Right renal pelvis (tissue), 4 donors: ENCODE results near the gene SEMA3D. TPM values are rescaled to one million over a fixed set of nuclear protein-coding genes. Genes with fewer than 3 reads are reported as not detected.
"Not testable (repeated sequence)": the region's sequence is repeated elsewhere in the genome, so short reads cannot be mapped to it uniquely, and the experiment has no call there.

Source experiments
- DNase-seq, 4 donors: peaks; one replicate each; pipeline ENCODE4 v3.0.0-alpha.2; 2013; ENCODE audit warnings: low read depth in 4 of 4, low spot score in 3 of 4, missing footprints in 1 of 4
- polyA plus RNA-seq, 4 donors: library from polyadenylated mRNA; unstranded; fragments of 120-200 nt; gene quantifications; one replicate each; pipeline ENCODE4 v1.2.1, GENCODE V29; 2013; ENCODE audit not compliant: insufficient read length in 4 of 4

The SEMA3D gene
- polyA plus RNA-seq, 4 donors = 42.2 to 45.6 (median 43.3) TPM

DNA sequence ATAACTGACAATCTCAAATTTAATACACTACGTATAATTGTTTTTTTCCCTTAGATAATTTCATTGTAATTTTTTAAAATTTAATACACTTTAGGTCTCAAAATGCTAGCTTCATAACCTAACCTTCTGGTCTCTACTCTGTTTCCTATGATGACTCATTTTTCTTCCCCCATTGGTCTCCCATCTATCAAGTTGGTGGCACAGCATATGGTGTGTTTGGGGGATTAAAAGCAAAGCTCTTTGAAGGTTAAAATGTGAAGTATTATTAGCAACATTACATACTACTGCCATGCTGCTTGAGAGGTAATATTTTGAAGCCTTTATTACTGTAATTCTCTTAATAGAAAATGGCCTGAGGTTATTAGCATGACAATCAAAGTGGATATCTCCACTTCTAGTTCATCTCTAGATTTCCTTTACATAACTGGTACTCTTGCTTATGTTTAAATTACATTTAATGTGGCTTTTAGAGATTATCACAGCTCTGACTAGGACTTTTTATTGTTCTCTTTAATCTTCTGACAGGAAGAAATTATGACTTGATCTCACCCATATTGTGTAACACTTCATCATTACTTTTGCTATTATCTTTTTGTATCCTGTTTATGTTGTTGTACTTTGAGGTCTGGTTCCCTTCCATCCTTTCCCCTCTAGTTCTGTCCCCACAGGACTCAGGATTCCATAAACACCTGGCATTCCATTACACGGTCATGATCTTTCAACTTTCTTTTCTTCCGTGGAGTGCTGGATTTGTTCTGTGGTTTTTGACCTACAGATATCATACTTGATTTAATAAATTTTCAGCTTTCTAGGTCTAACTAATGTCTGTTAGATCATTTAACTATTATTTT, 185.1 kb downstream of the SEMA3D start:
- DNase-seq = no peak

DNA sequence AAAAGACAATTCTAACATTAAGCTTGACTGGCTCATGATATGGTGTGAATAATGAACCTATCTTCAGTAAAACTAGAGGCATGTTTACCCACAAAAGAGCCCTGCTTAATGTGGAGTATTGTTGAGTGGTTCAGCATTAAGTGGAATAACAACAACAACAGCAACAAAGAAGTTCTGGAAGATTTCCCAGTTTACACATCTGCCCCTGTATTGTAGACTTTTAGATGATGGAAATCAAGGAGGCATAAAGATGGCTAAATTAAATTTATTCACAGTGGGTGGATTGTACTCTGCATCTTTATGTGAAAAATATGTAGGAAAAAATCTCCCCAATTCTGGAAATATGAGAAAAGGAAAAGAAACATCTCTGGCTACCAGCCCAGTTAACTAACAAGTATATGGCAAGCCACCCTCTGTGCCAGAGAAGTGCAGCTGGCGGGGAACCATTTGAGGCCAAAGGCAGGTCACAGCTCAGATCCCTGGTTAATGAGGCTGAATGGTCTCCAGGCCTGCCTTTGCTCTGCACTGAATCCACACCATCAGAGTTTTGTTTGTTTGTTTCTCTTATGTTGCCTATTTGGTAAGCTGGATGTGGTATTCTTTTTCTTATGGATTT, 186.0 kb downstream of the SEMA3D start:
- DNase-seq = no peak

GRCh38 chr7:84999450-84999849, 187.4 kb downstream of the SEMA3D start:
- DNase-seq = no peak

GRCh38 chr7:84998665-84999064, 188.2 kb downstream of the SEMA3D start:
- no peak for DNase-seq

DNA sequence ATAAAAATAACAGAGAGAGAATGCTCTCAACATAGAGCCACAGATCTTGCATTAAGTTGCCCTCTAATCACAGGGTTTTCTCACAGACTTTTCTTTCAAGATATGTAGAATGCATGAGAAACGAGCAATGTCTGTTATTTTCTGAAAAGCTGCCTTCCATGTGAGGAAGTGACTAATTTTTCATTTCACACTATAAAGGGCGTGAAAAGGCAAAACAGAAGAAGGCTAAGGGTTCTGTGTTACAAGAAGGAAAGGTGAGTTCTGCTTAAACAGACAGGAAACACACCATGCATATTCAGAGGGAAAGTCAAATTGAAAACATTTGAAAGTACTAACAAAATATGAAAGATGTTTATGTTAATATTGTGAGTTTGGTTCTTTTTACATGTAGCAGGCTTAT, 189.2 kb downstream of the SEMA3D start:
- no peak for DNase-seq

- DNase-seq = not testable (repeated sequence)
These were observed 193.9 kb downstream of the SEMA3D start for GRCh38 chr7:84992954-84993353.

- no peak for DNase-seq
These were observed 201.6 kb downstream of the SEMA3D start for GRCh38 chr7:84985073-84985784.

GRCh38 chr7:84982199-84982598, 204.7 kb downstream of the SEMA3D start:
- no peak for DNase-seq

- no peak for DNase-seq
These were observed 205.5 kb downstream of the SEMA3D start for GRCh38 chr7:84981055-84981976.

GRCh38 chr7:84975586-84976185, 211.2 kb downstream of the SEMA3D start:
- DNase-seq = no peak

GRCh38 chr7:84971360-84971759, 215.5 kb downstream of the SEMA3D start:
- no peak for DNase-seq

GRCh38 chr7:84970670-84971069, 216.2 kb downstream of the SEMA3D start:
- no peak for DNase-seq

GRCh38 chr7:84953234-84953633, 233.6 kb downstream of the SEMA3D start:
- no peak for DNase-seq

- no peak for DNase-seq
These were observed 236.0 kb downstream of the SEMA3D start for GRCh38 chr7:84950836-84951235.

- DNase-seq = no peak
These were observed 237.4 kb downstream of the SEMA3D start for GRCh38 chr7:84949501-84949900.

- no peak for DNase-seq
These were observed 237.8 kb downstream of the SEMA3D start for GRCh38 chr7:84949067-84949466.

DNA sequence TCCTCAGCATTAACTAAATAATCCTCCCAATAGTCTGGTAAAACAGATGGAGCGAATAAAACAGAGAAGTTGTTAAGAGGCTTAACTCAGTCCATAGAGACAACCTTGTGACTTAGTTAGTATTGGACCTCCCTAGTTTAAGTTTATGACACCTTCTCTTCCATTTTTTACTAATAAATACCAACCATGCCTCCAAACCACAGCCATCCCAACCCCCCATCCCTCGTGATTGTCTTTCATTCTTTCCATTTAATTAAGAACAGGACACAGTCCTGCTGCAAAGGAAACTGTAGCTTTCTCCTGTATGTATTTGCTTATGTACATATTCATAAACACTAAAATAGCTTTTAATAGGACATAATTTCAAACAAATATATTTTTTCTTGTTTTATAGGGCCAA, 238.2 kb downstream of the SEMA3D start:
- no peak for DNase-seq

DNA sequence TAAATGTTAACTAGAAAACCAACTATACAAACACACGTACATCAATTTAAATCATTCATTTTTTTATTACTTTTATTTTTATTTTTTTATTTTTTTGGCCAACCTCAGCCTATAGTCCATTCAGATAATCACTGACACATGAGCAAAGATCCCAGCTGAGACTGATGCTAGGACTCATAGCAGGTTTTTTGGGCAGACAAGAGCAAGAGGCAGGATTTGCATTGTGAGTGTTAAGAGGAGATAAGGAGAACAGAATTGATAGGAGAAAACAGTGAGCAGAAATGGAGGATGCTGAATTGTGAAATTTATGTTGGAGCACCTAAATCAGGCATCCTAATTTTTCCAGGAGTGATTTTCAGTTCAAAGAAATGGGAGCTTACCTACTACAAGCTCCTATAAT, 240.3 kb downstream of the SEMA3D start:
- no peak for DNase-seq
